ENCODE data around the gene PLXDC1. TPM values are rescaled to one million over a fixed set of nuclear protein-coding genes. Genes with fewer than 3 reads are reported as not detected.

The PLXDC1 gene
- total and polyA plus RNA-seq, 12 donors, result 1.3 to 5.6 (median 3.9) TPM

- Histone ChIP-seq H3K4me3 (no peak overlapping the region), H3K4me1 (replicated peaks in 1 of 2) (no peaks in the 10 kb centered on the region), H3K27ac (no peak overlapping the region), H3K9me3 (replicated peaks in 1 of 3) (no peaks in the 10 kb centered on the region), H3K36me3 (replicated peaks in 1 of 2) (no peaks in the 10 kb centered on the region), H3K27me3 (no peaks in the 10 kb centered on the region)
- WGBS, 4 donors, result 86 to 97% (median 89%) methylated on average over 2 of the region's 2 CpGs
- no peak for DNase-seq
- TF ChIP-seq CTCF (IDR thresholded peaks at IDR 0.05) (no peak), POLR2A (IDR thresholded peaks at IDR 0.05) (no peak)
- intact Hi-C loops (cut with DNase I), result loop anchor here in 1 of 2 donors (10.0 kb wide), 1 partner anchor 60 kb away; no protein-coding TSS in a partner anchor
Observed at GRCh38 chr17:39074676-39075075, 76.8 kb downstream of the PLXDC1 start.

- no peaks in the 10 kb centered on the region for H3K27me3 ChIP-seq
- TF ChIP-seq CTCF (IDR thresholded peaks at IDR 0.05) (no peak), POLR2A (IDR thresholded peaks at IDR 0.05) (no peak)
- no peaks in the 10 kb centered on the region for H3K9me3 ChIP-seq (replicated peaks in 1 of 3)
- H3K4me1 ChIP-seq (replicated peaks in 1 of 2), result no peaks in the 10 kb centered on the region
- intact Hi-C loops (cut with DNase I), result loop anchor here in 1 of 2 donors (10.0 kb wide), 1 partner anchor 61 kb away; no protein-coding TSS in a partner anchor
- no peak for DNase-seq
- no peak overlapping the region for H3K4me3 ChIP-seq
- H3K27ac ChIP-seq, result no peak overlapping the region
- WGBS, 4 donors, result 75 to 92% (median 81%) methylated on average over 1 of the region's 1 CpG; no CpG with 5 or more reads in 1 of the 4 donors
- H3K36me3 ChIP-seq (replicated peaks in 1 of 2), result no peaks in the 10 kb centered on the region
Observed at GRCh38 chr17:39073916-39074315, 77.5 kb downstream of the PLXDC1 start.

GRCh38 chr17:39073353-39073752, 78.1 kb downstream of the PLXDC1 start:
- H3K27ac ChIP-seq, result no peak overlapping the region

GRCh38 chr17:39071573-39071972, 79.9 kb downstream of the PLXDC1 start:
- Histone ChIP-seq H3K27ac (no peak overlapping the region), H3K36me3 (replicated peaks in 1 of 2) (no peaks in the 10 kb centered on the region), H3K4me3 (no peak overlapping the region), H3K4me1 (replicated peaks in 1 of 2) (no peaks in the 10 kb centered on the region), H3K9me3 (replicated peaks in 1 of 3) (no peaks in the 10 kb centered on the region), H3K27me3 (no peaks in the 10 kb centered on the region)
- WGBS, 4 donors, result 79 to 84% (median 83%) methylated on average over 4 of the region's 4 CpGs; no CpG with 5 or more reads in 1 of the 4 donors
- intact Hi-C loops (cut with DNase I), result loop anchor here in 1 of 2 donors (10.0 kb wide), 1 partner anchor 63 kb away; no protein-coding TSS in a partner anchor
- DNase-seq, result no peak
- TF ChIP-seq CTCF (IDR thresholded peaks at IDR 0.05) (no peak), POLR2A (IDR thresholded peaks at IDR 0.05) (no peak)

More at GRCh38 chr17:39073353-39073752, 78.1 kb downstream of the PLXDC1 start:
- no peaks in the 10 kb centered on the region for H3K9me3 ChIP-seq (replicated peaks in 1 of 3)
- intact Hi-C loops (cut with DNase I), result loop anchor here in 1 of 2 donors (10.0 kb wide), 1 partner anchor 61 kb away; no protein-coding TSS in a partner anchor
- WGBS, 4 donors, result 89 to 95% (median 92%) methylated on average over 3 of the region's 3 CpGs
- no peaks in the 10 kb centered on the region for H3K27me3 ChIP-seq
- DNase-seq, result no peak
- no peak overlapping the region for H3K4me3 ChIP-seq
- no peak for TF ChIP-seq CTCF (IDR thresholded peaks at IDR 0.05)
- TF ChIP-seq POLR2A (IDR thresholded peaks at IDR 0.05), result no peak
- no peaks in the 10 kb centered on the region for H3K4me1 ChIP-seq (replicated peaks in 1 of 2)
- no peaks in the 10 kb centered on the region for H3K36me3 ChIP-seq (replicated peaks in 1 of 2)

All from adrenal gland (tissue), 12 donors.